Measurements from ENCODE around the gene TARS2. TPM values are rescaled to one million over a fixed set of nuclear protein-coding genes. Genes with fewer than 3 reads are reported as not detected.

The TARS2 gene
- total RNA-seq, 1 donor from 2014 or later: 23.2 TPM

- H3K4me3 Mint-ChIP-seq (ENCODE audit: unreplicated experiment): peak overlapping the region; percentile 72
- TF ChIP-seq CTCF (IDR thresholded peaks at IDR 0.05): no peak
- no peaks in the 10 kb centered on the region for H3K27me3 Mint-ChIP-seq (ENCODE audit: unreplicated experiment)
- H3K4me1 Mint-ChIP-seq (ENCODE audit: unreplicated experiment): peaks cover 29% of the 10 kb centered on the region
- H3K9me3 Mint-ChIP-seq (ENCODE audit: unreplicated experiment): no peaks in the 10 kb centered on the region
- H3K27ac Mint-ChIP-seq (ENCODE audit: unreplicated experiment): no peak overlapping the region
- DNase-seq (ENCODE audit: extremely low spot score, unreplicated experiment): no peak
- no peaks in the 10 kb centered on the region for H3K36me3 Mint-ChIP-seq (ENCODE audit: unreplicated experiment)
Observed at GRCh38 chr1:150549496-150550221, 62.4 kb downstream of the TARS2 start.

- H3K4me3 Mint-ChIP-seq (ENCODE audit: unreplicated experiment): peak overlapping the region; percentile 6
- peak overlapping the region; percentile 50 for H3K27ac Mint-ChIP-seq (ENCODE audit: unreplicated experiment)
- DNase-seq (ENCODE audit: extremely low spot score, unreplicated experiment): no peak
- H3K27me3 Mint-ChIP-seq (ENCODE audit: unreplicated experiment): no peaks in the 10 kb centered on the region
- no peak for TF ChIP-seq CTCF (IDR thresholded peaks at IDR 0.05)
- no peaks in the 10 kb centered on the region for H3K36me3 Mint-ChIP-seq (ENCODE audit: unreplicated experiment)
- H3K4me1 Mint-ChIP-seq (ENCODE audit: unreplicated experiment): peaks cover 29% of the 10 kb centered on the region
- H3K9me3 Mint-ChIP-seq (ENCODE audit: unreplicated experiment): no peaks in the 10 kb centered on the region
Observed at GRCh38 chr1:150550222-150551050, 63.2 kb downstream of the TARS2 start.

- Mint-ChIP-seq H3K4me3 (ENCODE audit: unreplicated experiment) (no peak overlapping the region), H3K27ac (ENCODE audit: unreplicated experiment) (peak overlapping the region; percentile 50), H3K36me3 (ENCODE audit: unreplicated experiment) (peaks cover 2% of the 10 kb centered on the region)
Observed at GRCh38 chr1:150551051-150551783, 64.0 kb downstream of the TARS2 start.

GRCh38 chr1:150551784-150552127 lies 64.5 kb downstream of the TARS2 start:
- no peak for TF ChIP-seq CTCF (IDR thresholded peaks at IDR 0.05)
- peaks cover 2% of the 10 kb centered on the region for H3K36me3 Mint-ChIP-seq (ENCODE audit: unreplicated experiment)
- DNase-seq (ENCODE audit: extremely low spot score, unreplicated experiment): no peak
- no peaks in the 10 kb centered on the region for H3K27me3 Mint-ChIP-seq (ENCODE audit: unreplicated experiment)
- H3K9me3 Mint-ChIP-seq (ENCODE audit: unreplicated experiment): no peaks in the 10 kb centered on the region
- H3K4me1 Mint-ChIP-seq (ENCODE audit: unreplicated experiment): peaks cover 29% of the 10 kb centered on the region
- no peak overlapping the region for H3K27ac Mint-ChIP-seq (ENCODE audit: unreplicated experiment)
- H3K4me3 Mint-ChIP-seq (ENCODE audit: unreplicated experiment): no peak overlapping the region

More at GRCh38 chr1:150551051-150551783, 64.0 kb downstream of the TARS2 start:
- Mint-ChIP-seq H3K27me3 (ENCODE audit: unreplicated experiment) (no peaks in the 10 kb centered on the region), H3K4me1 (ENCODE audit: unreplicated experiment) (peaks cover 29% of the 10 kb centered on the region), H3K9me3 (ENCODE audit: unreplicated experiment) (no peaks in the 10 kb centered on the region)
- no peak for DNase-seq (ENCODE audit: extremely low spot score, unreplicated experiment)
- no peak for TF ChIP-seq CTCF (IDR thresholded peaks at IDR 0.05)

Data from osteocyte (in vitro differentiated cells).